Tibial nerve (tissue), 3 donors: ENCODE results near the gene TOR1AIP2.

ENCODE experiments used
- CTCF ChIP-seq, 5 experiments: fragments of 200-600 bp in 3 of 5; fragments of 450-650 bp in 2 of 5; sonication (generic) in 3 of 5; IDR thresholded peaks; one replicate each; pipeline ENCODE4 v1.5.1; 2016 to 2019; ENCODE audit warnings: antibody characterized with exemption in 5 of 5, mild to moderate bottlenecking in 3 of 5, moderate library complexity in 2 of 5
- POLR2A ChIP-seq, 2 donors: fragments of 450-650 bp; IDR thresholded peaks; one replicate each; pipeline ENCODE4 v1.6.1; 2017; ENCODE audit warnings: antibody characterized with exemption in 2 of 2, mild to moderate bottlenecking in 2 of 2, moderate library complexity in 2 of 2

GRCh38 chr1:179794146-179794545 is 83.5 kb downstream of the TOR1AIP2 start:
- TF ChIP-seq CTCF (IDR thresholded peaks at IDR 0.05): no peak
- TF ChIP-seq POLR2A (IDR thresholded peaks at IDR 0.05): no peak
